ENCODE results near the gene SPATA7. TPM values are rescaled to one million over a fixed set of nuclear protein-coding genes. Genes with fewer than 3 reads are reported as not detected.

Gene SPATA7
- polyA plus RNA-seq, 3 donors, result 2.2 to 4.8 (median 3.4) TPM

- Mint-ChIP-seq H3K27me3 (ENCODE audit: low read depth in 3 of 3) (peaks cover 2 to 8% (median 7%) of the 10 kb centered on the region in 3 donors), H3K27ac (peak overlapping the region in 2 of 7 donors; percentile 45 to 50), H3K9me3 (no peaks in the 10 kb centered on the region), H3K36me3 (no peaks in the 10 kb centered on the region), H3K4me1 (peaks cover 18% of the 10 kb centered on the region), H3K4me3 (no peak overlapping the region)
- H3K4me1 ChIP-seq (ENCODE audit: control insufficient read depth in 1 of 2, insufficient read depth in 2 of 2, low read length in 2 of 2), result peaks cover 6 to 13% of the 10 kb centered on the region in 2 donors
- intact Hi-C loops (cut with micrococcal nuclease), result loop anchor here in 1 of 2 donors (10.0 kb wide), 1 partner anchor 384 kb away; the partner anchor contains the start of gene GPR65
- no peak for DNase-seq
- TF ChIP-seq CTCF (IDR thresholded peaks at IDR 0.05), result no peak
- 90% methylated on average over 2 of the region's 6 CpGs for WGBS (ENCODE audit: insufficient coverage)
- no peak overlapping the region for H3K27ac ChIP-seq (ENCODE audit: low read depth in 1 of 2, low read length in 2 of 2)
- H3K9ac ChIP-seq (ENCODE audit: insufficient read depth, low read length, poor library complexity, severe bottlenecking), result no peak overlapping the region
- peaks cover 0 to 3% of the 10 kb centered on the region in 2 donors for H3K27me3 ChIP-seq (ENCODE audit: control insufficient read depth in 2 of 2, insufficient read depth in 2 of 2, low read length in 2 of 2)
- H3K36me3 ChIP-seq (replicated peaks in 1 of 2; ENCODE audit: control insufficient read depth in 1 of 2, insufficient read depth in 2 of 2, low read length in 2 of 2), result no peaks in the 10 kb centered on the region
- no peak overlapping the region for H2AFZ ChIP-seq (ENCODE audit: insufficient read depth, low read depth, low read length, poor library complexity, severe bottlenecking)
- H3K4me3 ChIP-seq (replicated peaks in 1 of 3; ENCODE audit: low read depth in 2 of 3, low read length in 3 of 3), result no peak overlapping the region
- no peaks in the 10 kb centered on the region for H3K79me2 ChIP-seq (ENCODE audit: insufficient read depth, low read length)
- no peaks in the 10 kb centered on the region for H4K20me1 ChIP-seq (ENCODE audit: insufficient read depth, low read length)
- H3K9me3 ChIP-seq (replicated peaks in 1 of 2; ENCODE audit: control insufficient read depth in 1 of 2, insufficient read depth in 1 of 2, low read length in 2 of 2), result no peaks in the 10 kb centered on the region
- no peak overlapping the region for H3K4me2 ChIP-seq (replicated peaks; ENCODE audit: extremely low read depth, low read length, poor library complexity, severe bottlenecking)
Observed at GRCh38 chr14:88388741-88389282, 3.4 kb downstream of the SPATA7 start.

- WGBS (ENCODE audit: insufficient coverage), result 100% methylated on average over 1 of the region's 2 CpGs
- Histone ChIP-seq H3K4me2 (replicated peaks; ENCODE audit: extremely low read depth, low read length, poor library complexity, severe bottlenecking) (no peak overlapping the region), H3K27me3 (ENCODE audit: control insufficient read depth in 2 of 2, insufficient read depth in 2 of 2, low read length in 2 of 2) (no peaks in the 10 kb centered on the region), H3K36me3 (replicated peaks in 1 of 2; ENCODE audit: control insufficient read depth in 1 of 2, insufficient read depth in 2 of 2, low read length in 2 of 2) (peaks cover 0 to 9% of the 10 kb centered on the region in 2 donors), H3K4me1 (ENCODE audit: control insufficient read depth in 1 of 2, insufficient read depth in 2 of 2, low read length in 2 of 2) (no peaks in the 10 kb centered on the region), H3K9me3 (replicated peaks in 1 of 2; ENCODE audit: control insufficient read depth in 1 of 2, insufficient read depth in 1 of 2, low read length in 2 of 2) (no peaks in the 10 kb centered on the region), H3K9ac (ENCODE audit: insufficient read depth, low read length, poor library complexity, severe bottlenecking) (no peak overlapping the region), H4K20me1 (ENCODE audit: insufficient read depth, low read length) (no peaks in the 10 kb centered on the region), H3K4me3 (replicated peaks in 1 of 3; ENCODE audit: low read depth in 2 of 3, low read length in 3 of 3) (no peak overlapping the region), H2AFZ (ENCODE audit: insufficient read depth, low read depth, low read length, poor library complexity, severe bottlenecking) (no peak overlapping the region), H3K79me2 (ENCODE audit: insufficient read depth, low read length) (no peaks in the 10 kb centered on the region), H3K27ac (ENCODE audit: low read depth in 1 of 2, low read length in 2 of 2) (no peak overlapping the region)
- no peaks in the 10 kb centered on the region for H3K27me3 Mint-ChIP-seq (ENCODE audit: low read depth in 3 of 3)
- peaks cover 3 to 12% of the 10 kb centered on the region in 2 donors for H3K36me3 Mint-ChIP-seq
- no peak overlapping the region for H3K4me3 Mint-ChIP-seq
- intact Hi-C loops (cut with micrococcal nuclease), result no loop called here
- no peak overlapping the region for H3K27ac Mint-ChIP-seq
- H3K9me3 Mint-ChIP-seq, result peaks cover 0 to 4% (median under 1%) of the 10 kb centered on the region in 7 donors
- no peak for TF ChIP-seq CTCF (IDR thresholded peaks at IDR 0.05)
- no peak for DNase-seq
- H3K4me1 Mint-ChIP-seq, result peaks cover 8% of the 10 kb centered on the region
Observed at GRCh38 chr14:88392609-88393008, 7.2 kb downstream of the SPATA7 start.

All from CD14-positive monocyte (primary cell).